PFSK-1 (cell line): ENCODE results near the gene CENPT.

Experiments
- FOXP2 ChIP-seq: optimal IDR thresholded peaks from 2 replicates; pipeline ENCODE3; 2011; ENCODE audit warnings: borderline replicate concordance, control low read depth, inconsistent platforms; ENCODE audit not compliant: insufficient read depth; ENCODE audit errors: extremely low read length, extremely low read depth
- POLR2AphosphoS5 ChIP-seq: IDR thresholded peaks from 2 replicates; pipeline ENCODE4 v1.6.1; 2012; ENCODE audit warnings: low read depth, mild to moderate bottlenecking, control low read depth, low read length, moderate library complexity
- REST ChIP-seq, 2 experiments: IDR thresholded peaks; 2 replicates each; pipeline versions ENCODE4 v1.6.1 to v1.8.0; 2011 to 2012; ENCODE audit warnings: low read depth in 2 of 2, low read length in 2 of 2, control low read depth in 1 of 2, inconsistent platforms in 1 of 2, mild to moderate bottlenecking in 1 of 2, moderate library complexity in 1 of 2; ENCODE audit not compliant: insufficient read depth in 1 of 2
- SIN3A ChIP-seq: IDR thresholded peaks from 2 replicates; pipeline ENCODE4 v1.6.1; 2012; ENCODE audit warnings: mild to moderate bottlenecking, low read length, moderate library complexity, borderline replicate concordance; ENCODE audit not compliant: insufficient read depth
- TAF1 ChIP-seq: IDR thresholded peaks from 2 replicates; pipeline ENCODE4 v1.6.1; 2012; ENCODE audit warnings: low read length, control low read depth, borderline replicate concordance; ENCODE audit not compliant: insufficient read depth

The CENPT gene

GRCh38 chr16:67879462-67879861 is 32.0 kb upstream of the CENPT start:
- TF ChIP-seq TAF1 = no peak
- no peak for TF ChIP-seq FOXP2
- no peak for TF ChIP-seq POLR2AphosphoS5
- TF ChIP-seq REST (IDR thresholded peaks at IDR 0.05; ENCODE audit: insufficient read depth in 1 of 2, low read depth in 2 of 2, low read length in 2 of 2) = no peak
- TF ChIP-seq SIN3A = no peak

- TF ChIP-seq FOXP2 = no peak
- TF ChIP-seq TAF1 = no peak
- no peak for TF ChIP-seq SIN3A
- no peak for TF ChIP-seq POLR2AphosphoS5
- no peak for TF ChIP-seq REST (IDR thresholded peaks at IDR 0.05; ENCODE audit: insufficient read depth in 1 of 2, low read depth in 2 of 2, low read length in 2 of 2)
Measured at GRCh38 chr16:67878846-67879245, 31.4 kb upstream of the CENPT start.

GRCh38 chr16:67878232-67878631 is 30.7 kb upstream of the CENPT start:
- no peak for TF ChIP-seq POLR2AphosphoS5
- TF ChIP-seq REST (IDR thresholded peaks at IDR 0.05; ENCODE audit: insufficient read depth in 1 of 2, low read depth in 2 of 2, low read length in 2 of 2) = no peak
- TF ChIP-seq TAF1 = no peak
- no peak for TF ChIP-seq SIN3A
- no peak for TF ChIP-seq FOXP2

- TF ChIP-seq REST (IDR thresholded peaks at IDR 0.05; ENCODE audit: insufficient read depth in 1 of 2, low read depth in 2 of 2, low read length in 2 of 2) = no peak
Measured at GRCh38 chr16:67877064-67877463, 29.6 kb upstream of the CENPT start.

GRCh38 chr16:67874372-67874771 is 26.9 kb upstream of the CENPT start:
- TF ChIP-seq REST (IDR thresholded peaks at IDR 0.05; ENCODE audit: insufficient read depth in 1 of 2, low read depth in 2 of 2, low read length in 2 of 2) (no peak), FOXP2 (no peak), POLR2AphosphoS5 (no peak), TAF1 (no peak)
